DMS 273 (cell line): ENCODE measurements around the gene TUBG2.
"Not testable (repeated sequence)": the region's sequence is repeated elsewhere in the genome, so short reads cannot be mapped to it uniquely, and the experiment has no call there.

Experiments used
- DNase-seq: peaks from one replicate; lab custom pipeline; 2025; ENCODE audit not compliant: unreplicated experiment; lab: John Stamatoyannopoulos, UW

The TUBG2 gene

DNA sequence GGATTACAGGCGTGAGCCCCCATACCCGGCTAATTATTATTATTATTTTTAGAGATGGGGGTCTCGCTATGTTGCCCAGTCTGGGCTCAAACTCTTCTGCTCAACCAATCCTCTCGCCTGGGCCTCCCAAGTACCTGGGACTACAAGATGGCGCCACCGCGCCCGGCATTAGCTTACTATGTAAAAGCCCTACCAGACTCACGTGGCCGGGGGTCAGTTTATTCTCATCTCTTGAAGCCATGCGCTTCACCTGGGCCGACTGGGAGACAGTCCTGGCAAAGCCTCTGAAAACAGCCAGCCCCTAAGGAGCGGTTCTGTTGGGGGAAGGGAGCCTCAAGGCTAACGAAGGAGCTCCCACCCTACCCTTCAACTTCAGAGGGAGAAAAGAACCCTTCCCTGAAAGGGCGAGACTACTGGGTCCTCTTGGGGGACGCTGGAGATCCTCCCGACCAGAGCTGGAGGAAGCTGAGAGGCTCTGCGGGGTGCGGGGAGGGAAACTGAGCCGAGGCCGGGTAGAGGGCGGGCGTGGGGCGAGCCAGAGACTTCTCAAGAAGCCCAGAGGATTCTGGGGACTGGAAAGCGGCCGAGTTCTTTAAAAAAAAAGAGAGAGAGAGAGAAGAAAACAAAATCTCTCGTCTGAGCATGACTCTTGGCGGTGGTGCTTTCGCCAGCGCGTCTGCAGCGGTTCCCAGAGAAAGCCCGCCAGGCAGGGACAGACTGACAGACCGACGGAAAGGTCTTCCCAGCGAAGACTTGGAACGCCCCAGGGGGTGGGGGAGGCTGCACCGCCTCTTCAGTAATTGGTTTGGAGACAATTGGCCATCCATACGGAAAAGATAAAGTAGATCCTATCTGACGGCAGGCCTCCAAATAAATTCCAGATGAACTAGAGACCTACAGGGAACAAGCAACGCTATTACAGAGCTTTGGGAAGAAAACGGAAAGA is 5.6 kb upstream of the TUBG2 start:
- no peak for DNase-seq

DNA sequence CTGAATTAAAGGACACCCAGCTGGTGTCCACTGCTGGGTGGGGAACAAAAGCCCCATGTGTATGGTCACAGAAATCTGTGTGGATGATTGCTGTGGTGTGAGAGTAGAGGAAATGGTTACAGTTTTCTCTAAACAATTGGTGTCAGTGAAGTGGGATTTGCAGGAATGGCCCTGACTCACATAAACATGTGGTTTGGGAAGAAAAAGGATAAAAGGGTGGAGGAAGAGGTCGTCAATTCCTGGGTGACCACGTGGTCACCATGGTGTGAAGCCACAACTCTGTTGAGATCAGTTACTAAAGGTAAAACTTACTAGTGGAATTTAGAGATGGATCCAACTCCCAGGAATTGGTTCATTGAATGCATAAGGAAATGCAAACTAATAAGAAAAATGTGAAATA is 3.6 kb upstream of the TUBG2 start:
- DNase-seq, result no peak

DNA sequence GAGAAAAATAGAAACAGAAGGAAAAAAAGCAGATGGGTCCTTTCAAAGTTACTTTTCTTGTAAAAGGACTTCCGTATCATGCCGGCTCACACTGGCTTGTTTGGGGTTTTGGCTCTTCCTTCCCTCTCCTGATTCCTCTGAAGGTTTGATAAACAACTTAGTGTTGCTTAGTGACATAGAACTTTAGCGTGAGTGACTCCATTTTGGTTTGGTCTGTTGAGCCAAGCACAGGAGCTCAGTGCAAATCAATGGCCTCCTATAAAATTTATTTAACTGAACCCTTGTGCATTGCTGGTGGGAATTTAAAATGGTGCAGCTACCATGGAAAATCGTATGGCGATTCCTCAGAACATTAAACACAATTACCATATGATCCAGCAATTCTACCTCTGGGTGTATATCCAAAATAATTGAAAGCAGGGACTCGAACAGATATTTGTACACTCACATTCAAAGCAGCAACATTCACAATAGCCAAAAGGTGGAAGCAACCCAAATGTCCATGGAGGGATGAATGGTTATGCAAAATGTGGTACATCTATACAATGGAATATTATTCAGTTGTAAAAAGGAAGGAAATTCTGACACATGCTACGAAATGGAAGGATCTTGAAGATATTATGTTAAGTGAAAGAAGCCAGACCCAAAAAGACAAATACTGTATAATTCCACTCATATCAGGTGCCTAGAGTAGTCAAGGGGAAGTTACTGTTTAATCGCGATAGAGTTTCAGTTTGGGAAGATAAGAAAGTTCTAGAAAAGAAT is 1.1 kb upstream of the TUBG2 start:
- DNase-seq, result no peak

DNA sequence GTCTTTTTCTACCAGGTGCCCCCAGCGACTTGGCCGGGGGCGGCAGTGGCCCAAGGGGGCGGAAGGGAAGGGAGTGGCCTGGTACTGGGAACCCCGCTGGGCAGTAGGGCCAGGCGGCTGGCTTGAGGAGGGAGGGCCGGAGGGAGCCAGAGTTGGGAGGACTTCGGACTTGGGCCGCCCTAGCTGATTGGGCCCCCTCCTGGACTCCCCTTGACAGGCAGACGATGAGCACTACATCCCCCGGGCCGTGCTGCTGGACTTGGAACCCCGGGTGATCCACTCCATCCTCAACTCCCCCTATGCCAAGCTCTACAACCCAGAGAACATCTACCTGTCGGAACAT is 819 bp downstream of the TUBG2 start:
- DNase-seq, result not testable (repeated sequence)

DNA sequence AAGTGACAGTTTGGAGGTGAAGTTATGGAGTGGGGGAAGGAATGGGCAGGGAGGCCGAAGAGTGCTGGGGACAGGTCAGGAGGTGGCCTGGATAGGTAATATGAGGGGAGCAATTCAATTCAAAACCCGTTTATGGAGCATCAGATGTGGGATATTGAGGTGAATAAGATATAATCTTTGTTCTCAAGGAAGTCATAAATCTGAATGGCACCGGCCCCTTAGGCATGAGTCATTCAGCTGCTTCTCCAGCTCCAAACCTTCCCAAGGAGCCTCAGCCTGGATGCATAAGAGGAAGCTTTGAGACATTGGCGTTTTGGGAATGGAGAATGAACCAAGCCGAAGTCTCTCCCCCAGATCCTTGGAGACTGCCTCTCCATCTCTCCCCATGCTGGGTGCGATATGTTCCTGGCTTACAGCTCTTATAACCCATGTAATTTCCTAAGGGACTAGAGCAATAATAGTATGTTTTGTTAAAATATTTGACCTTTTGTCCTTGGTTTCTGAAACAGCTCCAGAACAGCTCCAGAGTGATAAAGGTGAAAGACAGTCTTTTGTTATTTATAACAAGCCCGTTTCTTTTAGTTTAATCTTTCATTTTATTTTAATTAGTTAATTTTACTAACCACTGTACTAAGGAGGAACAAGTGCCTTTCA is 1.7 kb downstream of the TUBG2 start:
- DNase-seq, result no peak

DNA sequence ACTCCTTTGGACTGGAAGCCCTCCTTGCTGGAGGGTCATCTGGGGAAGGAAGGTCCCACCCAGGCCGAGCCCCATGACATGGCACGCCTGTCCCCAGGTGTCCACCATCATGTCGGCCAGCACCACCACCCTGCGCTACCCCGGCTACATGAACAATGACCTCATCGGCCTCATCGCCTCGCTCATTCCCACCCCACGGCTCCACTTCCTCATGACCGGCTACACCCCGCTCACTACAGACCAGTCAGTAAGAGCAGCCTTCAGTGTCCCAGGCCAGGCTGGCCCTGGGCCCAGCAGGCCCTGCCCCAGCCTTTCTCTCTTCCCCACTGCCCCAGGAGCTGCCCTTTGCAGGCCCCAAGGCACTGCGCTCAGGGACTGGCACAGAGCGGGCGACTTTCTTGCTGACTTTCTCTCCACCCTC is 6.5 kb downstream of the TUBG2 start:
- no peak for DNase-seq

DNA sequence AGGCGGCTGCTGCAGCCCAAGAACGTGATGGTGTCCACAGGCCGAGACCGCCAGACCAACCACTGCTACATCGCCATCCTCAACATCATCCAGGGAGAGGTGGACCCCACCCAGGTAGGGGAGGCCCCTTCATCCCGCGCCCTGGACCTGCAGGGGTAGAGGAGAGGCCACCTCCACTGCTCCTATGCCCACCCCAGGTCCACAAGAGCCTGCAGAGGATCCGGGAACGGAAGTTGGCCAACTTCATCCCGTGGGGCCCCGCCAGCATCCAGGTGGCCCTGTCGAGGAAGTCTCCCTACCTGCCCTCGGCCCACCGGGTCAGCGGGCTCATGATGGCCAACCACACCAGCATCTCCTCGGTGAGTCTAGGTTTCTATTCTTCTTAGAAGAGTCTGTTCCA is 7.0 kb downstream of the TUBG2 start:
- DNase-seq, result not testable (repeated sequence)

DNA sequence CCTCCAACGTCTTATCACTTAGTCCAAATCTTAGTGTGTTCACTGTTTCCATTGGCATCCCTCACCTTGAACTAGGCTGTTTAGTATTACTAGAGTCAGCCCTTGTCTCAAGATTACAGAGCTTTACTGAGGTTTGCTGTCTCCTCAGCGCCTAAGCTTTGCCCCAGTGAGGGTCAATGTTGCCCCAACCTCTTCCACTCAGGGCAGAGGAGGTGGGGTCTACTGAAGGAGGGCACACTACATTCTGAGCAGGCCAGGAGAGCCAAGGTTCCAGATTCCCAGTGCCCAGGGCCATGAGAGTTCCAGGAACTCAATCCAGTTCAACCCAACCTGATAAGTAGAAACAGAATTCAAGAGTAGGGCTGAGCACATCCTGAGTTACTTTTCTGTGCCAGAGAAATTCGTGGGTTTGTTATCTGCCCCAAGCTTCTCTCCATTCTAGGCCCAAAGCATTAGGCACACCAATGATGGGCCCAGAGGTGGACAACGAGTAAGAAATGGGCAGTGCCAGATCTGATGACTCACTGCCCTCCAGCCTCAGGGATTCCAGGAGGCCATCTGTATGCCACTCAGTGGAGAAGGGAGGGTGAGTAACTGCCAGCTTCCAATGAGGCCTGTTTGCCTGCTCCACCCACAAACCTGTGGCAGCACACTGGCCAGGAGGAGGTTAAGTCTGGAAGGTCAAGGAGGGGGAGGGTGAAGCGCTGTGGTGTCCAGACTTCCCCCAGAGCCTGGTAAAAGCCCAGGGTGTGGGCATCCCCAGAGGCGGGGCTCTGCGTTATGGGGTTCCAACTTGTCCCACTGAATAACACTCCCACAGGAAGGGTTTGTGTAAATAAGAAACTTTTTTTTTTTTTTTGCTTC is 8.2 kb downstream of the TUBG2 start:
- peak; percentile 75 for DNase-seq

DNA sequence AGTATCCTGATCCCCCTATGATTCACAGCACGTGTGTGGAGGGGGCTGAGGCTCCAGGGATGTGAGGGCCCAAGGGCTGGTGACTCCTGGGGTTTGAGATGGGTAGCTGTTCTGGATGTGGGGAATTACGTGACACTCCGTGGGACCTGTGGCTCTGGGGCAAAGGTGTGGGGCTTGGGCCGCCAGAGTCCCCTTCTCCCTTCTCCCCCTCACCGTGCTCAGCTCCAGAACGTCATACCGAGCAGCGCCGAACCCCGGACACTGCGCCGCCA is 10.6 kb downstream of the TUBG2 start:
- DNase-seq, result no peak

DNA sequence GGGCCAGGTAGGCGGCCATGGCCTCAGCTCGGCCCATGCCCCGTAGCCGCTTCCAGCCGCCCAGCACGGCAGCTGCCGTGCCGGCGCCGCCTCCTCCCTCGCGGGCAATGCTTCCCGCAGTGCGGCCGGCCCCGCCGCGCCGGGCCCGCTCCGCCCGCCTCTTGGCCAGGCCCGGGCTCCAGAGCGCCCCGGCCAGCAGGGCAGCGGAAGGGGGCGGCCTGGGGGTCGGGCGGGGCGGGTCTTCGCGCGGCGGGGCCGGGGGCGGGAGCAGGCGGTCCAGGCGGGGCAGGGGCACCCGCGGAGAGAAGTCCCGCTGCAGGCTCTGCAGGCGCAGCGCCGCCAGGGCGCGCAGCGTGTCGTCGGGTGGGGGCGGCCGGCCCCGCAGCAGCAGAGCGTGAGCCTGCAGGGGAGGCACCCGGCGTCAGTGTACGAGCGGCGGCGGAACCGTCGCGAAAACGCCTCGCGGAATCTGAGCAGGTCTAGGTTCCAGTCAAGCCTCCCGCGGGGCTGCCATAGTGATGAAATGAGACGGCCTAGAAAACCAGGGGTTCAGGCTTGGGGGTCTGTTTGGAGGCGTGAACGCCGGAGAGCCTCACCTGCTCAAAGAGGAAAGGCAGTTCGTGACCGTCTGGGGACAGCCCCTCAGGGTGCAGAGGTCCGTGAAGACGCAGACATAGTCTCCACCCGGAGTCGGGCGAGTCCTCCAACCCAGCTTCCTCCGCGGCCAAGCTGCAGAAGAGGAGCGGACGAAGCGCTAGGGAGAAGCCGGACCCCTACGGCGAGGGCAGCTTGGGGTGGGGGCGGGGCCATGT is 11.1 kb downstream of the TUBG2 start:
- no peak for DNase-seq

DNA sequence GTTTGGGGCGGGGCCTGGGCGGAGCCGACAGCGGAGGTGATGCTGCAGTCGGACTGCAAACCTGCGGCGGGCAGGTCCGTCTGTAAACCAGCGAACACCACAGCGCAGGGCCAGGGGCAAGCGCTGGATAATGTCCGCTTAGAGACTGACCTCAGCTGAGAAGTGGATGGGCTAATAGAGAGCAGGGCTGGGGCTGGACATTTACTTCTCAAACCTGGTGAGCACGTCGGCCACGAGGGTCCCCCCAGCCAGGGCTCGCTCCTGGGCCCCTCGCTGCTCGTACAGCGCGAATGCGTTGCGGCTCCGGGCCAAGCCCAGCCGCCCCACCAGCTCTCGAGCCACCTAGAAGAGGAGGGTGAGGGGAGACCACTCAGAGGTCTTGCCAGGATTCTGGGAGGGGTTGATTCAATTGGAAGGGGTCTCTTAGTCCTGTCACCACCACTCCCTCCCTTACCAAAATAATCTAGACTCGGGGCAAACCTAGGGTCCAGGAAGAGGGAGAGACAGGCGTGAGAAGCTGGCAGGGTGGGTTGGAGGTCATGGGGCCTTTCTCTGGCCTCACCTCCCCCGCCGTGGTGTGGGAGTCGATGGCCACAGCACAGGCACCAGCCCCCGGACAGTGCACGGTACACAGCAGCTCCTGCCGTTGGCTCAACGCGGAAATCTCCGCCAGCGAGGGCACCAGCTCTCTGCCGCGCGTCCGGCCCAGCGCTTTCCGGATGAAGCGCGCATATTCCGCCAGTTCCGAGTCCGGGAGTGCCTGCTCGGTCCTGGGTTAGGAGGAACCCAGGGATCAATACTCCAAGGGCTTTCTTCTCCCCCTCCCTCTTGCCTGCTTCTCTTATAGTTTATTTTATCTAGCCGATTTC is 11.9 kb downstream of the TUBG2 start:
- DNase-seq, result no peak

DNA sequence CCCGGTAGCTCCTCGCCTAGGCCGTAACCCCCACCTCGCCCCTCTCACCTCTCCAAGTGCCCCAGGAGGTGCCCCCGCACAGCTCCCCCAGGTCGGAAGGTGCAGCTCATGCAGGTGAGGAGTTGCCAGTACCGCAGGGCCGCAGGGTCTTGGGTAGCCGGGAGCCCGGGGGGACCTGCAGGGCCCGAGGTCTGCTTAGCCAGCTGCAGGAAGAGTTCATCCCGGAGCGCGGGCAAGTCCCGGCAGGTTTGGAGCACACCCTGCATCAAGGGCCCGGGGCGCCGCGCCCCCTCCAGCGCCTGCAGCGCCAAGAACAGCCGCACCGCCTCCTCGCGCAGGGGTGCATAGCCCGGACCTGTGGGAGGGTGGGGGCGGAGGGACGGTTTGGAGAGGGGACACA is 13.0 kb downstream of the TUBG2 start:
- peak; percentile 39 for DNase-seq

DNA sequence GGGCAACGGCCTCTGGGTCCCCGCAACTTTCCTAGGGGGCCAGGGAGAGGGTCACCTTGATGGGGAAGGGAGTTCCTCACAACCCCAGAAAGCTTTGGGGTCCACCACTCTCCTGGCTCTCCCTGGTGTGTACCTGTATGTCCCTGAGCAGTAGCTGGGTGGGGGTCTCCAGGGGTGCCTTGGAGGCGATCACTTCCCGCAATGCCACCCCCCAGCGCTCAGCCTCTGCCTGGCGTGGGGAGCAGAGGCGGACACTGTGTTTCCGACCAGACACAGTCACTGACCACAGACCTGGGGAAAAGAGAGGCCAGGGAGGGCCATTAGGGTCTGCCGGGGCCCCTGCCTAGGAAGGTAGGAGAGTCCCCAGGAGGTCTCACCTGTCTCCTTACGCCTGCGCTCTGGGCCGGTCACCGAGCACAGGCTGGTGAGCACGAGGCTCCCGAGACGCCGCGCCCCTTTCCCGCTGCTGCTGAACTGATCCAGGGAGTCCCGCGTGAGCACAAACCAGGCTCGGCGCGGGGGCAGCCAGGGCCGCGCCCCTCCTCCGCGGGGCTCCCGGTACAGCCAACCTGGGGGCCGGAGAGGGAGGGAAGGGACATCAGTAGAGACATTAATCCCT is 14.3 kb downstream of the TUBG2 start:
- DNase-seq, result no peak

DNA sequence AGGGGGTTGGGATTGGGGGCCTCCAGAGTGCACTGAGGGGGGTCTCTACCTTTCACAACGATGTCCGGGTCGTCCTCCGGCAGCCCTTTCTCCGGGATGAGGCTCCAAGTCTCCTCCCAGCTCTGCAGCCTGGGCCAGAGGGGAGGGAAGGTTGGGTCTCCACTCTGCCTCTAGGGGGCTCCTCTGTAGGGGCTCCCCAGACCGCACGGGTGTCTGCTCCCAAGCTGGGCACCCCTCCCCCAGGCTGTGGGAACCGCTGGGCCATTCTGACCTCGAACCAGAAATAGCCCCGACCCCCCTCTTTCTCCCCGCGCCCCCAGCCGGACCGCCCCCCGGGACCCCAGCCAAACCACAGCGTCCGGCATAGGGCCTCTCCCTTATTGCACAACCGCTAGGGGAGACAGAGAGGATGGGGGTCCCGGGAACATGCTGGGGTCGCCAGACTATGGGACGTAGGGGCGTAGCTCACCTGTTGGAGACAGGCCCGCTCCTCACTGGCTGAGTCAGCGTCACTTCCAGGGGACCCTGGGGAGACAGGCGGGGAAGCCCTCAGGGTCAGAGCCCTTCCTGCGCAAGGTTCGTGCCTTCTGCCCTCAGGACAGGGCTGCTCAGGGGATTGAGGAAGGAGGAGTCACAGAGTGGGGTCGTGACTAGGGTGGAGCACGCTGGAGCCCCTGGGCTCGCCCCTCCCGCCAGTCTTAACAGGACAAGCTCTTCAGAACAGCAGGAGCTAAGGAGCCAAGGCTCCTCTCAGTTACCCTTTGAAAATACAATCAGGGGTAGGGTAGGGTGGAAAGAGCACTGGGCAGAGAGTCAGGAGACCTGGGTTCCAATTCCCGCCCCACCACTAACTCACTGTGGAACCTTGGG is 15.0 kb downstream of the TUBG2 start:
- DNase-seq, result peak; percentile 42

DNA sequence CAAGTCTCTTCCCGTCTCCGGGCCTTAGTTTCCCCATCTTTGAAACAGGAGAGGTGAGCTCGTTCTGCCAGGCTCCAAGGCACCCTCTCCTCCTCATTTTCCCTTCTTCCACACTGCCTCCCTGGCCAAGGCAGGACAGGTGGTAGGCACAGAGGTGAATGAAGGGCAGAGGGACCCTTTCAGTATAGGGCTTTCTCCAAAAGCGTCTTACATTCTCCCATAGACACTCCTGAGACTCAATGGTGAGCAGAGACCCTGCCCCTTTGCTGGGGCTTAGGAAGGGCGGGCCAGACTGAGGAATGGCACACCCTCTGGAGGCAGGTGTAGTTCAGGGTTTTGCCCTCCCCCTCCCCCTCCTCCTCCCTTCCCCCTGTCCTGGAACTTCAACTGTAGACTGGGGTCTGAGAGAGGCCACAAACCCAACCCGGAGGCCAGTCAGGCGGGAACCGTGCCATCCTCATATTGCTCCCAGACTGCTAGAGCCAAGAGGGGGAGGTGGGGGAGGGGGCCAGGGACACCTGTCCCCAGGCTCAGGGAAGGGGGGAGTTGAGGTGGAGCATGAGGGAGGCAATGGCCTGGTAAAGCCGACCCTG is 15.8 kb downstream of the TUBG2 start:
- peak; percentile 53 for DNase-seq

DNA sequence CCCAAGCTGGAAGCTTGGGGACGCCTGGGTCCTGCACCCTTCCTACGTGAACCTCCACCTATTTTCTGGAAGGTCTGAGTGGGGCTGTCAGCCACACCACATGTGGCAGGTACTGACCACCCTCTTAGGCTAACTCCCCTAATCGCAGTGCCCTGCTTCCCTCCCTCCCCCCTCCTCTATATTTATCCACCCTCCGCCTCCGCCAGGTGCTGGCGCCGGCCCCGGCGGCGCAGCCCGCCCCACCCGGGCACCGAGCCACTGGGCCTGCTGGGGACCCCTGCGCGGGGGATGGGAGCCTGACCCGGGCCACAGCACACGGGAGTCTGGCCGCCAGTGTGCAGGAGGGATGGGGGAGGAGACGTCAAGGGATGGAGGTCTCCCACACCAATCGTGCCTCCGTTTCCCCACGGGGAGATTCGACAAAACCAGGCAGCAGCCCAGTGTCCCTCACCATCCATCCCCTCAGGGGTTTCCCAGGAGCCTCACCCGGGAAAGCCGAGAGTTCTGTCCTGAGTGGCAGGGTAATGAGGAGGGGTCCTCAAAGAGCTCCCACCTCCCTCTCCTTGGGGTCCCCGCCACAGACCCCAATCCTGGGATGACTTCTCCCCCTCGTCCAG is 16.4 kb downstream of the TUBG2 start:
- peak; percentile 72 for DNase-seq

DNA sequence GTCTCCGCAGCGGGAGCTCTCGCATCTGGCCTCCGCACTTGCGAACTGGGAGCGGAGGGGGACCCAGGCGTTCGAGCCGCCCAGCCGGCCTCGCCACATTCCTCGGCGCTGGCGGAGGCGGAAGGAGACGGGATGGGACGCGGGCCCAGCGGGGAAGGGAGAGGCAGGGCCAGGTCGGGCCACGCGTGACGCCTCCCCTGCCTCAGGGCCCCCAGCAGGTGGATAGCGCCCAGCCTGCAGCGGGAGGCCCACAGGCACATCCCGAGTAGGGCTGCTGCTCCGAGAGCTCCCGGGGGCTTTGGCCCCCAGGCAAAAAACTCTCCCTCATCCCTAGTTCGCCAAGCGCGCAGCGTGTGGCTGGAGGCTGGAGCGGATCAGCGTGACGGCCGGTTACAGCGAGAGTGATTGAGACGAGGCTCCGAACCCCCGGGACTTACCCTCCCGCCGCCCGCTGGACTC is 16.9 kb downstream of the TUBG2 start:
- peak; percentile 75 for DNase-seq
